Uterus (tissue), 2 donors: ENCODE data around the gene GUCY2F.

ENCODE experiments used
- POLR2A ChIP-seq, 2 donors: fragments of 450-650 bp; IDR thresholded peaks; one replicate each; pipeline ENCODE4 v1.6.1; 2016; ENCODE audit warnings: antibody characterized with exemption in 2 of 2, mild to moderate bottlenecking in 1 of 2, moderate library complexity in 1 of 2
- TF ChIP-seq, protein P1 (sequence below), 4 experiments: fragments of 200-600 bp in 2 of 4; fragments of 450-650 bp in 2 of 4; sonication (generic) in 2 of 4; IDR thresholded peaks; one replicate each; pipeline ENCODE4 v1.5.1; 2016 to 2019; ENCODE audit warnings: antibody characterized with exemption in 4 of 4, mild to moderate bottlenecking in 2 of 4, moderate library complexity in 1 of 4

DNA sequence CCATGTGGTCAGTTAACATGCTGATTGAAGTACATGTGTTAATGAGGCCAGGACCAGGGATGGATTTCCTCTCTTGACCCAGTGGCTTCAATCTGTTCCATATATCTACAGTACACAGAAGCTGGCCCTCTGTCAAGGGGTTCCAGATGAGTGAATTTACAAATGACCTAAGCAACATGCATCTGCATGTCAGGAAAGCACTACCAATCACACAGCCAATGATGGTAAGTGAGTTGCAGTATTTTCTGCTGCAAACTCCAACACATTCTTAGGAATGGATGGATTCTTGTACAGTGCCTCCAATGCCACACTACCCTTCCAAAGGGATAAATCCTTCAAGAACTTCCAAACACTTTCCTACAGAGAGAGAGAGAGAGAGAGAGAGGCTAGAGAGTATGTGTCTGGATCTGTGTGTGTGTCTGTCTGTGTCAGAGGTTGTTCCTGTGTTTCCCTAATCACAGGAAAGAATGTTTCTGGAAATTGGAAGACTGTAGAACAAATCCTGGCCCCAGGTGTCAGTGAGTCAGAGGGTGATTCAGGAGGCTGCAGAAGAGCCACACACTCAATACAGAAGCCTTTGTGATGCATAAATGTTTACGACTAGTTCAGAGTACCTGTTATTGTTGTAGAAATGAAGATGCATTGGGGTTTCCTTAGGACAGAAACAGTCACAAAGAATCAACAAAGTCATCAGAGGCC is 107.5 kb downstream of the GUCY2F start:
- TF ChIP-seq, protein P1, sequence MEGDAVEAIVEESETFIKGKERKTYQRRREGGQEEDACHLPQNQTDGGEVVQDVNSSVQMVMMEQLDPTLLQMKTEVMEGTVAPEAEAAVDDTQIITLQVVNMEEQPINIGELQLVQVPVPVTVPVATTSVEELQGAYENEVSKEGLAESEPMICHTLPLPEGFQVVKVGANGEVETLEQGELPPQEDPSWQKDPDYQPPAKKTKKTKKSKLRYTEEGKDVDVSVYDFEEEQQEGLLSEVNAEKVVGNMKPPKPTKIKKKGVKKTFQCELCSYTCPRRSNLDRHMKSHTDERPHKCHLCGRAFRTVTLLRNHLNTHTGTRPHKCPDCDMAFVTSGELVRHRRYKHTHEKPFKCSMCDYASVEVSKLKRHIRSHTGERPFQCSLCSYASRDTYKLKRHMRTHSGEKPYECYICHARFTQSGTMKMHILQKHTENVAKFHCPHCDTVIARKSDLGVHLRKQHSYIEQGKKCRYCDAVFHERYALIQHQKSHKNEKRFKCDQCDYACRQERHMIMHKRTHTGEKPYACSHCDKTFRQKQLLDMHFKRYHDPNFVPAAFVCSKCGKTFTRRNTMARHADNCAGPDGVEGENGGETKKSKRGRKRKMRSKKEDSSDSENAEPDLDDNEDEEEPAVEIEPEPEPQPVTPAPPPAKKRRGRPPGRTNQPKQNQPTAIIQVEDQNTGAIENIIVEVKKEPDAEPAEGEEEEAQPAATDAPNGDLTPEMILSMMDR (IDR thresholded peaks at IDR 0.05), result no peak
- TF ChIP-seq POLR2A (IDR thresholded peaks at IDR 0.05), result no peak
